ENCODE data around the gene MRFAP1L1.

The MRFAP1L1 gene

GRCh38 chr4:6723851-6724250 is 14.2 kb upstream of the MRFAP1L1 start:
- POLR2A ChIA-PET = no interaction called here
- no peak for DNase-seq (ENCODE audit: extremely low spot score)
- TF ChIP-seq FOXK2 (IDR thresholded peaks at IDR 0.05) (no peak), LEF1 (IDR thresholded peaks at IDR 0.05; ENCODE audit: borderline replicate concordance) (no peak), ARNT (IDR thresholded peaks at IDR 0.05) (no peak), TARDBP (IDR thresholded peaks at IDR 0.05) (no peak), ELF4 (IDR thresholded peaks at IDR 0.05) (no peak)
- CTCF ChIA-PET = no interaction called here

DNA sequence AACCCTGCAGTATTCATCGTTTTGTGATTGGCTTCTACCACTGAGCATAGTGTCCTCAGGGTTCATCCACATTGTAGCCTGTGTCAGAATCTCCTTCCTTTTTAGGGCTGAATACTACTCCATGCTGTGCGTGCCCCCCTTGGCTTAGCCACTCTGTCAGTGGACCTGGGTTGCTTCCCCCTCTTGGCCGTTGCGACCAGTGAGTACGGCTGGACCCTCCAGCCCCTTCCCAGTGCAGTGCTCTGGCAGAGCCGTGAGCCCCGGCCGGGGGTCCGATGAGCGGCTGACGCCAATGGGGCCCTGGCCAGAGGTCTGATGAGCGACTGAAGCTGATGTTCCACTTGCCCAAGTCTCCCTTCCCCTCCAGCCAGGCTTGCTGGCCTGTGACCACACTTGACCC is 13.2 kb upstream of the MRFAP1L1 start:
- ChIA-PET CTCF (interaction anchor here (0.6 kb wide), 1 partner anchor 177 kb away, joined by 5 read pairs; no protein-coding TSS in a partner anchor), POLR2A (no interaction called here)
- TF ChIP-seq CTBP1 (IDR thresholded peaks at IDR 0.05; ENCODE audit: borderline replicate concordance) (no peak), BHLHE40 (IDR thresholded peaks at IDR 0.05; ENCODE audit: borderline replicate concordance) (no peak), ELF4 (IDR thresholded peaks at IDR 0.05) (no peak), ARNT (IDR thresholded peaks at IDR 0.05) (no peak), LEF1 (IDR thresholded peaks at IDR 0.05; ENCODE audit: borderline replicate concordance) (no peak), FOXA1 (IDR thresholded peaks at IDR 0.05) (no peak), HDGF (IDR thresholded peaks at IDR 0.05; ENCODE audit: borderline replicate concordance) (no peak), SUZ12 (IDR thresholded peaks at IDR 0.05) (no peak), NFRKB (IDR thresholded peaks at IDR 0.05) (no peak), ZNF384 (IDR thresholded peaks at IDR 0.05) (no peak), FOXK2 (IDR thresholded peaks at IDR 0.05) (no peak), L3MBTL2 (conservative IDR thresholded peaks at IDR 0.05) (no peak)
- TF ChIP-seq, protein P1, sequence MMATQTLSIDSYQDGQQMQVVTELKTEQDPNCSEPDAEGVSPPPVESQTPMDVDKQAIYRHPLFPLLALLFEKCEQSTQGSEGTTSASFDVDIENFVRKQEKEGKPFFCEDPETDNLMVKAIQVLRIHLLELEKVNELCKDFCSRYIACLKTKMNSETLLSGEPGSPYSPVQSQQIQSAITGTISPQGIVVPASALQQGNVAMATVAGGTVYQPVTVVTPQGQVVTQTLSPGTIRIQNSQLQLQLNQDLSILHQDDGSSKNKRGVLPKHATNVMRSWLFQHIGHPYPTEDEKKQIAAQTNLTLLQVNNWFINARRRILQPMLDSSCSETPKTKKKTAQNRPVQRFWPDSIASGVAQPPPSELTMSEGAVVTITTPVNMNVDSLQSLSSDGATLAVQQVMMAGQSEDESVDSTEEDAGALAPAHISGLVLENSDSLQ (IDR thresholded peaks at IDR 0.05) = no peak
- no peak for DNase-seq (ENCODE audit: extremely low spot score)

DNA sequence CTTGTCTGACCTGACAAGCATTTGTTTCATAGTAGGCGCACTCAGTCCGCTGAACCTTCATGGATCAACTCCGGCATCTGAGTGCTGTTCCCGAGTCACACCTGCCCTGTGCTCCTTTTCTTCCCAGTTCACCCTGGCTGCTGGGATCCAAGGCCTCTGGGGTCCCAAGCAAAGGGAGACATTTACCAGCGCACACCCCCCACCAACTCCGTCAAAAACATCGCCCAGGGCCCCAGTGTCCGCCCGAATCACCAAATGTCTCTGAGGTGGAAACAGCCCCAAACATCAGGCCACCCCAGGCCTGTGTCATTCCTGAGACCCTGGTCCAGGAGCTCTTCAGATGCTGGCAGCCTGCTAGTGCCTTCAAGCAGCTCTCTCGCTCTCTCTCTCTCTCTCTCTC is 11.5 kb upstream of the MRFAP1L1 start:
- ChIA-PET POLR2A (interaction anchor here (2.0 kb wide), 1 partner anchor 11 kb away, joined by 6 read pairs; the partner anchor contains the start of gene MRFAP1L1), CTCF (interaction anchor here (0.6 to 3.4 kb wide), 2 partner anchors 152 to 676 kb away, joined by 6 to 40 read pairs; no protein-coding TSS in a partner anchor)
- DNase-seq (ENCODE audit: extremely low spot score) = no peak
- TF ChIP-seq FOXA1 (IDR thresholded peaks at IDR 0.05) (no peak), FOXM1 (IDR thresholded peaks at IDR 0.05; ENCODE audit: borderline replicate concordance) (no peak)

- DNase-seq (ENCODE audit: extremely low spot score) = peak; percentile 90
- peak; percentile 55; the same call in 1 of the 2 replicates for TF ChIP-seq ZNF384 (IDR thresholded peaks at IDR 0.05)
- no peak for TF ChIP-seq SP1 (IDR thresholded peaks at IDR 0.05)
- ChIA-PET CTCF (interaction anchor here (0.5 to 3.4 kb wide), 7 partner anchors 40 to 352 kb away, joined by 3 to 40 read pairs (median 5); no protein-coding TSS in a partner anchor), POLR2A (interaction anchor here (1.1 to 2.0 kb wide), 3 partner anchors 10 to 189 kb away, joined by 3 to 6 read pairs (median 5); partner anchors contain the start of genes MRFAP1L1 and TBC1D14)
Observed at GRCh38 chr4:6720202-6720699, 10.6 kb upstream of the MRFAP1L1 start.

- DNase-seq (ENCODE audit: extremely low spot score) = no peak
- CTCF ChIA-PET = interaction anchor here (0.6 to 3.4 kb wide), 8 partner anchors 41 to 352 kb away, joined by 3 to 40 read pairs (median 4); no protein-coding TSS in a partner anchor
- POLR2A ChIA-PET = interaction anchor here (1.1 to 2.0 kb wide), 3 partner anchors 10 to 189 kb away, joined by 3 to 6 read pairs (median 5); partner anchors contain the start of genes MRFAP1L1 and TBC1D14
- TF ChIP-seq BHLHE40 (IDR thresholded peaks at IDR 0.05; ENCODE audit: borderline replicate concordance) (no peak), FOXK2 (IDR thresholded peaks at IDR 0.05) (no peak), LEF1 (IDR thresholded peaks at IDR 0.05; ENCODE audit: borderline replicate concordance) (no peak), ARNT (IDR thresholded peaks at IDR 0.05) (no peak), L3MBTL2 (conservative IDR thresholded peaks at IDR 0.05) (no peak), FOXA1 (IDR thresholded peaks at IDR 0.05) (no peak), SP1 (IDR thresholded peaks at IDR 0.05) (no peak), ZNF384 (IDR thresholded peaks at IDR 0.05) (no peak), ELF4 (IDR thresholded peaks at IDR 0.05) (no peak), TARDBP (IDR thresholded peaks at IDR 0.05) (no peak), HDGF (IDR thresholded peaks at IDR 0.05; ENCODE audit: borderline replicate concordance) (no peak), SUZ12 (IDR thresholded peaks at IDR 0.05) (no peak), FOXM1 (IDR thresholded peaks at IDR 0.05; ENCODE audit: borderline replicate concordance) (no peak), CTBP1 (IDR thresholded peaks at IDR 0.05; ENCODE audit: borderline replicate concordance) (no peak), NFRKB (IDR thresholded peaks at IDR 0.05) (no peak)
- TF ChIP-seq, protein P1 (IDR thresholded peaks at IDR 0.05) = no peak
Observed at GRCh38 chr4:6719611-6720179, 10.0 kb upstream of the MRFAP1L1 start.

GRCh38 chr4:6718932-6719610 is 9.4 kb upstream of the MRFAP1L1 start:
- DNase-seq (ENCODE audit: extremely low spot score) = no peak
- CTCF ChIA-PET = interaction anchor here (1.0 to 3.4 kb wide), 7 partner anchors 64 to 353 kb away, joined by 4 to 40 read pairs (median 5); no protein-coding TSS in a partner anchor
- TF ChIP-seq FOXA1 (IDR thresholded peaks at IDR 0.05) (no peak), HDGF (IDR thresholded peaks at IDR 0.05; ENCODE audit: borderline replicate concordance) (no peak), ELF4 (IDR thresholded peaks at IDR 0.05) (no peak)
- POLR2A ChIA-PET = interaction anchor here (1.1 to 2.2 kb wide), 7 partner anchors 10 to 349 kb away, joined by 3 to 9 read pairs (median 4); partner anchors contain the start of genes GRPEL1 and MRFAP1L1

Measured in HEK293T (cell line).